HepG2 (cell line): ENCODE measurements around the gene SLC22A31.

ENCODE experiments used
- ATF7-NPFF ChIP-seq: sonication (generic); formaldehyde crosslinking; IDR thresholded peaks from 2 replicates; pipeline ENCODE4 v1.8.1; 2023; ENCODE audit warnings: mild to moderate bottlenecking, low read depth, missing genetic modification reagents, moderate library complexity
- HOXA7 ChIP-seq: sonication (generic); formaldehyde crosslinking; IDR thresholded peaks from 2 replicates; pipeline ENCODE4 v1.8.1; 2022; ENCODE audit warnings: mild to moderate bottlenecking, missing genetic modification reagents, moderate library complexity
- MYNN ChIP-seq: sonication (generic); formaldehyde crosslinking; IDR thresholded peaks from 2 replicates; pipeline ENCODE4 v1.4.0; 2020; ENCODE audit warnings: mild to moderate bottlenecking, low read depth, missing genetic modification reagents
- SP2 ChIP-seq: sonication (generic); formaldehyde crosslinking; IDR thresholded peaks from 2 replicates; pipeline ENCODE4 v1.5.1; 2020; ENCODE audit warnings: mild to moderate bottlenecking, missing genetic modification reagents

DNA sequence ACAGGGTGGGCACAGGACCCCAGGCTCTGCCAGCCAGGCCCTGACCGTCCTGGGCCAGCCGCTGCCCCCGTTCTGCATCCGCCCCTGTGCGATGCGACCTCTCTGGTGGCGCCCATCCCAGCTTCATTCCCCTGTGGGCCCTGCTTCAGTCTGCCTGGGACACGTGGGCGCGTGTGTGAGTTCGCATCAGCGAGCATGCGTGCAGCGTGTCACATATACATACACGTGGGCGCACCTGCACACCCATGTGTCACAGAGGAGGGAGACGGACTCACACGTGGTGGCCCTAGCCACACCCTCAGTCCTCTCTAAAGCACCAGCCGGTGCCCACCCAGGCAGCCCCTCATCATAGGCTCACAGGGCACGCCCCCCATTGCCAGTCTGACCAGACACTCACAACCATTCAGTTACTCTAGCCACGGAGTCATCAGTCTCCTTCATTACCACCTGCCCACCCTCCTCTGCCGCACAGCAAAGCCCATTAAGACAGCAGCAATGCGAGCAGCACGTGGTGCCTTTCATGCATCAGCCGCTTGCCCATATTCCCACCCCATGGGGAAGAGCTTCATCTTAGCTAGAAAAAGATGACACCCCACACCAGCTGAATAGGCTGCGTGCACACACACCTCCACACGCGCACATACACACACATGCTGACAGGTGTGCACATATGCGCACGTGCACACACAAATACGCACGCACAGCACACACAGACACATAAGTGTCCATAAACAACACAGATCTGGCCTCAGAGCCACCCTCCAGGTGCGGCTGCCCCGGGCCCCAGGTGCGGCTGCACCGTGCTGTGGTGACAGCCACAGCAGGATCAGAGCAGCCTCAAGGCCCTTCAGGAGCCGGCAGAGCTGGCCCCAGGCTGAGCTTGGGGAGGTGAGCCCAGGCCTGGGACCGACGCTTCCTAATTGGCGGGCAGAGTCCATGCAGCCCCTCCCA, 38.3 kb downstream of the SLC22A31 start:
- no peak for TF ChIP-seq ATF7-NPFF (CRISPR knock-in tag)
- TF ChIP-seq HOXA7 (CRISPR knock-in tag), result no peak
- TF ChIP-seq SP2, result no peak
- TF ChIP-seq MYNN (CRISPR knock-in tag), result no peak
